Hepatic stellate cell (primary cell): ENCODE results near the gene GALNT9.

Experiments used
- DNase-seq: peaks from one replicate; pipeline ENCODE4 v3.0.0; 2011; ENCODE audit warnings: low spot score

The GALNT9 gene

GRCh38 chr12:132213359-132214160 lies 115.8 kb downstream of the GALNT9 start:
- no peak for DNase-seq

DNA sequence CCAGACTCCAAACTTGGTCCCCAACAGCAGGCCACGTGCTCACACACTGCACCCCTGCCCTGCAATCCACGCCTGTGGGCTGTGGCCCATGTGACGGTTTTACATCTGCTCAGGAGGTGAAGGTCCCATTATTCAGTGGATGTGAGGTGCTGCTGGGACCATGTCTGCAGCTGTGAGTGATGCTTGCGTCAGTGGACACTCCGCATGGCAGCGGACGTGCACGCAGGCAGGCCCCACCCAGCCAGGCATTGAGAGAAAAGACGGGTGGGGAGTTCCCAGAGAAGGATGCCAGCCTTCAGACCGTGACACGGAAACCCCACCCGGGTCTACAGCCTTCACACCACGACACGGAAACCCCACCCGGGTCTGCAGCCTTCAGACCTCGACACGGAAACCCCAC lies 117.6 kb downstream of the GALNT9 start:
- no peak for DNase-seq

- no peak for DNase-seq
These were observed 118.1 kb downstream of the GALNT9 start for GRCh38 chr12:132211326-132211725.

DNA sequence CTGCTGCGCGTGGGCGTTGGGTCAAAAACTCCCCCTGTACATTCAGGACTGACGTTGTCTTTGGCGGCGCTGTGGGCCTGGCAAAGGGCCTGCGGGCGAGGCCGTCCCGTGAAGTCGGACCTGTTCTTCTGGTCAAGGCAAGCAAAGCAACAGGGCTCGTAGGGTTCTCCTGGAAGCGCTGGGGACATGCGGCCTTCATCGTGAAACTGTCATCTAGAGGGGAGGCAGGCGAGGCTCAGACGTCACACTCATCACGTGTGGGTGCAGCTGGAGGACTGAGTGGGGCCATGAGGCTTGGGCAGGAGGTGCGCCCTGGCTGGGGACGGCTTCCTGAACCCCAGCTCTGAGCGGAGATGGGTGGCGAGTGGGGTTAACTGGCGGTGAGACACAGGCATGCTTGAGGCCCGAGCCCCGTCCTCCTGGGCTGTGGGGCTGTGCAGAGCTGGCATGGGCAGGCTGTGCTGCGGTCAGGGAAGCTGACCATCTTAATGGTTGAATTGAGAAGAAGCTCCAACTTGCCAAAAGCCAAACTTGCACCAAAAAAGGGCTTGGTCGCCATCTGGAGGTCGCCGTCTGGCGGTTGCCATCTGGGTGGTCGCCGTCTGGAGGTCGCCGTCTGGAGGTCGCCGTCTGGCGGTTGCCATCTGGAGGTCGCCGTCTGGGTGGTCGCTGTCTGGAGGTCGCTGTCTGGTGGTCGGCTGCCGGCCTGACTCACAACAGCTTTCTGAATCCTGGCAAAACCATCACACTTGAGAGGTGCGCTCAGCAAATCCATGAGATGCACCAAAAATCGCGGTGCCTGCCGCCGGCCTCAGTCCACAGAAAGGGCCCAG lies 119.0 kb downstream of the GALNT9 start:
- DNase-seq, result no peak

GRCh38 chr12:132209619-132210222 lies 119.7 kb downstream of the GALNT9 start:
- no peak for DNase-seq

- no peak for DNase-seq
These were observed 121.1 kb downstream of the GALNT9 start for GRCh38 chr12:132208153-132208823.

GRCh38 chr12:132207083-132207775 lies 122.2 kb downstream of the GALNT9 start:
- no peak for DNase-seq

GRCh38 chr12:132206046-132206434 lies 123.3 kb downstream of the GALNT9 start:
- DNase-seq, result no peak

DNA sequence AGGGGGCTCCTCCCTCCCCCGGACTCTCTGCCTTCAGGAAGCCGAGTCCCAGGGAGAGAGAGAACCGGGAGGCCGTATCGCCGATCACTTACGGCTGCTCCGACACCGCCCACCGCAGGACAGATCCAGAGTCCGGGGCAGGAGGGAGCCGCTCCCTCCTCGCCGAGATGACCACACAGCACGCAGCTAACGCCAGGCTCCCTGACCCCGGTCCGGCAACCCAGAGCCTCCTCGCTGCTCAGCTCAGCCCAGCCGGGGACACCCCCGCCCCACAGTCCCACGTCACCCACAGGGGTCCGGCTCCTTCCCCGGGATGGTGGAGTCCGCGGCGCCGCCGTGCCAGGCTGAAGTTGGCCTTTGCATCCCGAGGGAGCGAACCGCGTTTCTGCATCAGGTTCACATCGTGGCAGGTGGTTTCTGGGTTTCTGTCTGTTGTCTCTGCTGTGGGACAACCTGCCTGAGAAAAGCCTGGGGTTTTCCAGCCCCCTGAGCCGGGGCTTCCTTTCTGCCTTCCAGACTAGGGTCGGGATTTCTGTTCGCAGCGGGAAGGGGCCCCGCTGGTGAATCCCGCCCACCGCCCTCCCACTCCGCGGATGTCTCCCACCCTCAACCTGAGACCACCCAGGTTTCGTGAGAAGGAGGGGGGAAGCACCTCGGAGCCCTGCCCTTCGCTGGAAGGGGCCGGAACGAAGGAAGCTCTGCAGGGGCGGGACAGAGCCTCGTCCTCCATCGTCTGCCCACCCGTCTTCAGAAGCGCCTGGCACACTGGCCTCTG lies 123.9 kb downstream of the GALNT9 start:
- DNase-seq, result no peak

GRCh38 chr12:132204793-132205270 lies 124.6 kb downstream of the GALNT9 start:
- no peak for DNase-seq

- no peak for DNase-seq
These were observed 125.2 kb downstream of the GALNT9 start for GRCh38 chr12:132204063-132204792.

DNA sequence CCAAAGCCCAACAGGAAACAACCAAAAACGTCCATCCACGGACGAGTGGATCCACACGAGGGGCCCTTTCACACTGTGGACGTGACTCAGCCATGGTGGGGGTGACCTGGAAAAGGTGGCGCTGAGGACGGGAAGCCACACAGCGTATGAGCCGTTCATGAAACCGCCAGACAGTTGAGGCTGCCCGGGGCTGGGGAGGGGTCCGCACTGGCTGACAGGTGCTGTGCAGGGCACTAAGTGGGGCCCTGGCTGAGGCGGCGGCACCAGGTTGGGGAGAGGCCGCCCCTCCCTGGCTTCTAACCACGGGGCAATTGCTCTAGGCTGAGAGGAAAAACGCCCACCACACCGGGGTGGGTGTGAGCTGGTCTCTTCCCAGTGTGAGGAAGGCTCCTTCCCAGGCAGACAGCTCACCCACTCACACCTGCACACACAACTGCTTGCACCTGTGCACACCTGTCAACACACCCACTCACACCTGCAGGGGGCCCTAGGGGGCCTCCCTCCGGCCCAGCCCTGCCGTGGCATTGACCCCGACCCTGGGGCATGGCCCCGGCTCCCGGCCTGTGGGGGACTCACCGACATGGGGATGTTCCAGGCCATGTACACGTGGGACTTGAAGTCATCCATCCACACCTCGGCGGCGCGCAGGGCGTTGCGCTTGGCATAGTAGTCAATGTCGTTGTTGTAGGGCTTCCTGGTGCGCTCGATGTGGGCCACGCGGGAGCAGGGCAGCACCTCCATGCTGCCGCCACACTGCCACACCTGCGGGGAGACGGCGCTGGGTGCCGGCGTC lies 126.3 kb downstream of the GALNT9 start:
- no peak for DNase-seq

DNA sequence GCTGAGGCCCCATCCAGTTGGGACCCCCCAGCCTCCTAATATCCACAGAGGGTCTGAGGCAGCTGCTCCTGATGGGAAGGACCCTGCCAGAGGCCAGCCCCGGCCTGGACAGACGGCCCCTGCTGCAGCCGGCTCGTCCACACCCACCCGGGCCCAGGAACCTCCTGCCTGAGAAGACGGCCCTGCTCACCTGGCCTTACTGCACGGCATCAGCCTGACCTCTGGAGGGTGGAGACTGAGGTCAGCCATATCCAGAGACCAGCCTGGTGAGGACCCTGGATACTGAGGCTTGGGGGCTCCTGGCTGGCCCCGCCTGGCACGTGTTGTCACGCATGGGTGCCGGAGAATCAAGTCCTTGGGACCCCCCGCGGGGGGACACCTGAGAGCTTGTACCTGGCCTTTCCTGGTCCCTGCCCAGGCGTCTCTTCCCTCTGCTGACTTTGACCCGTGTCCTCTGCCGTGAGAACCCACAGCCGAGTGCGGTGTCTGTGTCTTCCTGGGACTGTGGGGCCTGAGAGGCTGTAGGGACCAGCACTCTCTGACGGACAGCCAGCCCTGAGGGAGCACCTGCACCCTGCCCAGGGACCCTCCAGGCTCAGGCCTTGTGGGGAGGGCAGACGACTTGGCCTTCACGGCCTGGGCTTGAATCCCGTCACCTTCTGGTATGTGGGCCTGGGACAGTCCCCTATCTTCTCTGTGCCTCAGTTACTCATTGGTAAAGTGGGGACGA lies 127.8 kb downstream of the GALNT9 start:
- DNase-seq, result no peak

- DNase-seq, result no peak
These were observed 128.6 kb downstream of the GALNT9 start for GRCh38 chr12:132200800-132201199.

DNA sequence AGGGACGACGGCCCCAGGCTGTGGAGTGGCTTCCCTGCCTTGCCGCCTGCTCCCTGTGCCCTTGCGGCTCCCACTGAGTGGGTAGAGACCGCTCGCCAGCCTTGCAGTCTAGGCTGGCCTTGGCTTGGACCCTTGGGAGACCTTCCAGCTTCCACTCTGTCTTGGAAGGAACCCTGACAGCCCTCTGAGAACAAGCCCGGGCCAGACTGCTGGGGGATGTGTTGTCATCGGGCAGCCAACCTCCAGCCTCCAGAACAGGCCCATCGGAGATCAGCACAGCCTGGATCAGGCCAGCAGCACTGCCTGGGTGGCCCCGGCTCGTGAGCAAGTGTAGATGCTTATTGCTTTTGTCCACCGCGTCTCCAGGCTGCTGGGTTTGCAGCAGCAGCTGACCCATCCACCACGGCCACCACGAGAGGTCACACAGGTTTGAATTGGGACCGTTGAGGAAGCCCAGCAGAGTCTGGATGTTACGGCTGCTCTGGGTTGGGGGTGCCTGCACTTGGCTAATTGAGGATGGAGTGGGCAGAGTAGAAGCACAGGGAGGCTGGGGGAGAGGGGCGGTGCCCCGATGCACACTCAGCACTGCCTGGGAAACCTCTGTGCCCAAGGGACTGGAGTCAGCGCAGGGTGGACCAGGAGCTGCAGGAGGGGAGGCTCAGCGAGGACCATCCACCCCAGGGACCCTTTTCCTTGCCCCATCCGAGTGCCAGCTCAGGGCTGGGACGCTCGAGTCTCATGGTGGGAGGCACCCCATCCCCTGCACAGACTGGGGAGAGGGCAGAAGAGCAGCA lies 129.7 kb downstream of the GALNT9 start:
- DNase-seq, result no peak

GRCh38 chr12:132199101-132199500 lies 130.3 kb downstream of the GALNT9 start:
- no peak for DNase-seq

DNA sequence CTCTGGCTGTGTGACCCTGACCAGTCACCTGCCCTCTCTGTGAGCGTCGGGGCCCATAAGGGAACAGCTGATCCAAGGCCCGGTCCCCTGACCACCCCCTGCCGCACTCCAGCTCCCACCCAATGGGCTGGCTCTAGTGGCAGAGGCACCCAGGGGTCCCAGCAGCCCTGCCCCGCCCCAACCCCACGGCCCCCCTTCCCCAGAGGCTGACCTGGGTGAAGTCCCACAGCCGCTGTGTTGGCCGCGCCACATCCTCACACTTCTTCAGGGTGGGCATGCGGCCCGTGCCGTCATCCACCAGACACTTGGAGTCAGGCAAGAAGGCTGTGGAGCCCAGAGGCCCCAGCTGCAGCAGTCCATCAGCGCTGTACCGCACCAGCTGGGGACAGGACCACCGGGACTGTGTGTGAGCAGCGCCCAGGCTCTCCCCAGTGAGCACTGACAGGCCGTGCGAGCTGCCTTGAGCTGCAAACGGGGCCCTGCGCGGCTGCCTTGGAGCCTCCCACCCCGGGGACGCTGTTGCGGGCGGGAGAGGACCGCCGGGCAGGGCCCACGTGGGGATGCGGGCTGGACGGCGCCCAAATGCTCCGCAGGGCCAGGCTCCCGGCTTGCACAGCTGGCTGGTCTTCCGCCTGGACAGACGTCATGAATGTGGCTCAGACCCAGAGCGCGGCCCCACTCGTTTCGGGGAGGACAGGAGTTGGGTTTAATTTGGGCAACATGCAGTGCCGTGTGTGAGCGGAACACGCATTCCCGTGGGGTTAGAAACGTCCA lies 131.6 kb downstream of the GALNT9 start:
- DNase-seq, result no peak
